H1 (cell line): Measurements from ENCODE around the gene ABCA2. TPM values are rescaled to one million over a fixed set of nuclear protein-coding genes. Genes with fewer than 3 reads are reported as not detected.

ENCODE experiments used
- CTCF ChIA-PET: fragments of 300-600 bp; sonication (Branson Sonifier 250); formaldehyde crosslinking; loops from one replicate; lab custom pipeline; 2021; ENCODE audit not compliant: partially characterized antibody; lab: Charles Lee
- POLR2A ChIA-PET: fragments of 300-600 bp; sonication (Branson Sonifier 250); formaldehyde crosslinking; loops from one replicate; lab custom pipeline; 2021; ENCODE audit warnings: inconsistent platforms; ENCODE audit not compliant: partially characterized antibody; lab: Charles Lee
- DNase-seq, 2 experiments: peaks; one replicate each; pipeline versions ENCODE4 v3.0.0 to v3.0.0-alpha.2; 2010 to 2022; ENCODE audit warnings: low spot score in 2 of 2, low read depth in 1 of 2, mixed read lengths in 1 of 2
- FAIRE-seq: peaks from 2 replicates; lab custom pipeline; 2011; peaks lifted over from hg19 to GRCh38; lab: Jason Lieb, UNC
- H2AFZ ChIP-seq: 2 replicates; pipeline ENCODE4 v1.8.1; 2012; ENCODE audit warnings: low read length, inconsistent platforms
- H2AK5ac ChIP-seq: 2 replicates; pipeline ENCODE4 v1.6.1; 2013; ENCODE audit warnings: low read depth, low read length
- H2BK120ac ChIP-seq: replicated peaks from 2 replicates; pipeline ENCODE3; 2013; ENCODE audit warnings: low read depth, low read length, inconsistent platforms
- H2BK12ac ChIP-seq: 2 replicates; pipeline ENCODE4 v1.6.1; 2013; ENCODE audit warnings: low read depth, low read length
- H2BK15ac ChIP-seq: 2 replicates; pipeline ENCODE4 v1.6.1; 2013; ENCODE audit warnings: low read length
- H2BK20ac ChIP-seq: 2 replicates; pipeline ENCODE4 v1.6.1; 2013; ENCODE audit warnings: low read length
- H2BK5ac ChIP-seq: 2 replicates; pipeline ENCODE4 v1.6.1; 2013; ENCODE audit warnings: low read depth, low read length
- H3K14ac ChIP-seq: 2 replicates; pipeline ENCODE4 v1.6.1; 2013; ENCODE audit warnings: inconsistent platforms; ENCODE audit not compliant: insufficient read length
- H3K18ac ChIP-seq: 2 replicates; pipeline ENCODE4 v1.6.1; 2013; ENCODE audit warnings: low read length; ENCODE audit errors: extremely low read depth
- H3K23ac ChIP-seq: 2 replicates; pipeline ENCODE4 v1.6.1; 2013; ENCODE audit warnings: inconsistent platforms; ENCODE audit not compliant: insufficient read length
- H3K23me2 ChIP-seq: 2 replicates; pipeline ENCODE4 v1.6.1; 2013; ENCODE audit warnings: low read depth, low read length
- H3K27ac ChIP-seq: 2 replicates; pipeline ENCODE4 v1.6.1; 2011; ENCODE audit warnings: low read depth, low read length, inconsistent platforms
- H3K27me3 ChIP-seq, 4 experiments: replicated peaks in 1 of 4; 1 replicate in 1 of 4; 2 replicates in 3 of 4; pipeline versions ENCODE4 v1.6.1 to v1.8.1; 2011 to 2013; ENCODE audit warnings: low read length in 3 of 4, mild to moderate bottlenecking in 3 of 4, inconsistent platforms in 2 of 4, mixed read lengths in 2 of 4, moderate library complexity in 1 of 4; ENCODE audit not compliant: control insufficient read depth in 3 of 4, insufficient read depth in 3 of 4; ENCODE audit errors: extremely low read depth in 1 of 4
- H3K36me3 ChIP-seq, 4 experiments: 2 replicates each; pipeline versions ENCODE4 v1.6.1 to v1.8.1; 2011 to 2013; ENCODE audit warnings: mild to moderate bottlenecking in 4 of 4, low read length in 3 of 4, moderate library complexity in 2 of 4, control low read depth in 1 of 4, inconsistent platforms in 1 of 4; ENCODE audit not compliant: insufficient read depth in 4 of 4, control insufficient read depth in 2 of 4
- H3K4ac ChIP-seq: replicated peaks from 2 replicates; pipeline ENCODE3; 2013; ENCODE audit warnings: low read length, low read depth, mixed read lengths, inconsistent platforms; ENCODE audit not compliant: insufficient read length
- H3K4me1 ChIP-seq, 4 experiments: replicated peaks in 1 of 4; 1 replicate in 1 of 4; 2 replicates in 3 of 4; pipeline versions ENCODE4 v1.6.1 to v1.8.1; 2011 to 2013; ENCODE audit warnings: low read length in 3 of 4, inconsistent platforms in 2 of 4, mixed read lengths in 1 of 4; ENCODE audit not compliant: insufficient read depth in 4 of 4, control insufficient read depth in 3 of 4
- H3K4me2 ChIP-seq, 2 experiments: 2 replicates each; pipeline versions ENCODE4 v1.6.1 to v1.8.1; 2011 to 2013; ENCODE audit warnings: low read depth in 2 of 2, low read length in 2 of 2, control low read depth in 1 of 2, inconsistent platforms in 1 of 2, mild to moderate bottlenecking in 1 of 2; ENCODE audit not compliant: insufficient read depth in 1 of 2
- H3K4me3 ChIP-seq, 4 experiments: fragments of 200-600, 300-600 bp in 1 of 4; sonication (generic), shearing (Covaris generic), sonication (Bioruptor Twin) in 1 of 4; 2 replicates each; pipeline versions ENCODE4 v1.5.1 to v1.8.1; 2011 to 2016; ENCODE audit warnings: low read length in 4 of 4, low read depth in 3 of 4, control low read depth in 2 of 4, inconsistent platforms in 2 of 4, mild to moderate bottlenecking in 2 of 4, mixed read lengths in 1 of 4, moderate library complexity in 1 of 4; ENCODE audit not compliant: insufficient read depth in 2 of 4; ENCODE audit errors: extremely low read depth in 1 of 4
- H3K56ac ChIP-seq: replicated peaks from 2 replicates; pipeline ENCODE3; 2013; ENCODE audit warnings: low read depth, mild to moderate bottlenecking, mixed read lengths, low read length, inconsistent platforms; ENCODE audit not compliant: insufficient read length
- H3K79me1 ChIP-seq: 2 replicates; pipeline ENCODE4 v1.6.1; 2013; ENCODE audit warnings: low read depth, low read length, control low read depth
- H3K79me2 ChIP-seq, 2 experiments: 2 replicates each; pipeline versions ENCODE4 v1.6.1 to v1.8.1; 2012 to 2013; ENCODE audit warnings: low read length in 2 of 2, mild to moderate bottlenecking in 2 of 2, inconsistent platforms in 1 of 2; ENCODE audit not compliant: insufficient read depth in 2 of 2, control insufficient read depth in 1 of 2
- H3K9ac ChIP-seq, 4 experiments: replicated peaks in 1 of 4; 1 replicate in 1 of 4; 2 replicates in 3 of 4; pipeline versions ENCODE4 v1.6.1 to v1.8.1; 2011 to 2013; ENCODE audit warnings: low read depth in 3 of 4, low read length in 3 of 4, control low read depth in 2 of 4, mild to moderate bottlenecking in 2 of 4, moderate library complexity in 2 of 4, inconsistent platforms in 1 of 4; ENCODE audit errors: extremely low read depth in 1 of 4
- H3K9me3 ChIP-seq, 2 experiments: 2 replicates each; pipeline versions ENCODE4 v1.6.1 to v1.8.1; 2012 to 2013; ENCODE audit warnings: mild to moderate bottlenecking in 2 of 2, moderate library complexity in 2 of 2, control low read depth in 1 of 2, inconsistent platforms in 1 of 2, low read depth in 1 of 2, low read length in 1 of 2, mixed read lengths in 1 of 2; ENCODE audit not compliant: insufficient read depth in 2 of 2
- H4K20me1 ChIP-seq, 2 experiments: replicated peaks in 1 of 2; 2 replicates each; pipeline versions ENCODE3 to v1.8.1; 2011 to 2013; ENCODE audit warnings: inconsistent platforms in 2 of 2, low read length in 2 of 2, mild to moderate bottlenecking in 1 of 2; ENCODE audit not compliant: insufficient read depth in 2 of 2, control insufficient read depth in 1 of 2
- H4K5ac ChIP-seq: 2 replicates; pipeline ENCODE4 v1.6.1; 2013; ENCODE audit warnings: low read length, low read depth, mixed read lengths, inconsistent platforms; ENCODE audit not compliant: insufficient read length
- H4K8ac ChIP-seq: 2 replicates; pipeline ENCODE4 v1.8.0; 2013; ENCODE audit warnings: mild to moderate bottlenecking, moderate library complexity, low read length, inconsistent platforms; ENCODE audit not compliant: insufficient read depth; ENCODE audit errors: extremely low read depth
- H4K91ac ChIP-seq: replicated peaks from 2 replicates; pipeline ENCODE3; 2013; ENCODE audit warnings: low read length, mixed read lengths, inconsistent platforms; ENCODE audit not compliant: insufficient read length
- BRCA1 ChIP-seq: IDR thresholded peaks from 2 replicates; pipeline ENCODE4 v1.6.1; 2012; ENCODE audit warnings: low read depth, low read length, improper control_type of control experiment
- FOSL1 ChIP-seq: IDR thresholded peaks from 2 replicates; pipeline ENCODE4 v1.6.1; 2011; ENCODE audit warnings: mild to moderate bottlenecking, low read depth, low read length, moderate library complexity; ENCODE audit not compliant: insufficient read depth
- MAX ChIP-seq: IDR thresholded peaks from 2 replicates; pipeline ENCODE4 v1.6.1; 2012; ENCODE audit warnings: inconsistent platforms
- WGBS, 2 experiments: shearing (Covaris generic) in 1 of 2; methylation state at CpG; one replicate each; pipeline versions ENCODE4 v1.1.6 to v1.1.7; 2013 to 2015; ENCODE audit warnings: low lambda C conversion rate in 2 of 2, mixed read lengths in 2 of 2, inconsistent platforms in 1 of 2, low coverage in 1 of 2, missing lambda C conversion rate in 1 of 2; ENCODE audit not compliant: insufficient replicate concordance in 2 of 2, insufficient coverage in 1 of 2, insufficient read length in 1 of 2; ENCODE audit errors: extremely low coverage in 1 of 2, missing lambda C conversion rate in 1 of 2; 5-methylcytosine and 5-hydroxymethylcytosine counted together
- polyA plus RNA-seq, 7 experiments: library from polyadenylated mRNA; depleted of rRNA in 3 of 7; stranded (reverse) in 5 of 7; unstranded in 2 of 7; fragments of >200 nt in 5 of 7; fragments of 200-250 nt in 2 of 7; gene quantifications; 1 replicate in 5 of 7; 2 replicates in 1 of 7; 4 replicates in 1 of 7; pipeline versions ENCODE4 v1.2.1 to v1.2.3, GENCODE V29; 2011 to 2013; ENCODE audit warnings: missing spikeins in 2 of 7, mixed read lengths in 2 of 7
- total RNA-seq: library from RNA; stranded (reverse); fragmentation: NEBNext Ultra II Directional; extraction: Animal tissue kit (Norgen Biotek cat#: 25700); gene quantifications from 2 replicates; pipeline ENCODE4 v1.2.1, GENCODE V29; 2021

Gene ABCA2
- total and polyA plus RNA-seq, 2 of the 8 experiments (the other 6 are each of a cell fraction or from before 2014, with no cell fraction given) = 12.5 to 14.3 TPM

- POLR2A ChIA-PET = no interaction called here
Observed at GRCh38 chr9:136969150-136969549, 58.9 kb downstream of the ABCA2 start.

More at GRCh38 chr9:136969150-136969549, 58.9 kb downstream of the ABCA2 start:
- H4K8ac ChIP-seq = no peak overlapping the region
- H3K4me1 ChIP-seq = peaks cover 0 to 7% (median 4%) of the 10 kb centered on the region in 4 experiments; a peak in 4 of 7 replicates
- H3K4me3 ChIP-seq = no peak overlapping the region
- TF ChIP-seq FOSL1 = no peak
- TF ChIP-seq MAX = no peak
- no peak for TF ChIP-seq BRCA1
- CTCF ChIA-PET = interaction anchor here (1.0 to 9.4 kb wide), 7 partner anchors 7 to 318 kb away, joined by 3 to 38 read pairs (median 4); partner anchors contain the start of genes C8G and CLIC3
- H4K20me1 ChIP-seq = no peaks in the 10 kb centered on the region
- no peak overlapping the region for H3K14ac ChIP-seq
- FAIRE-seq (no peak), DNase-seq (no peak)
- H3K27ac ChIP-seq = no peak overlapping the region
- WGBS, 2 experiments = 87% methylated on average over 7 of the region's 17 CpGs; no CpG with 5 or more reads in 1 of the 2 experiments
- H3K79me2 ChIP-seq = no peaks in the 10 kb centered on the region
- no peak overlapping the region for H2BK120ac ChIP-seq
- H2AFZ ChIP-seq = no peak overlapping the region
- H3K9ac ChIP-seq = no peak overlapping the region
- H3K23ac ChIP-seq = no peak overlapping the region
- H2BK5ac ChIP-seq = no peak overlapping the region
- no peaks in the 10 kb centered on the region for H3K79me1 ChIP-seq
- H2AK5ac ChIP-seq = no peak overlapping the region
- H3K23me2 ChIP-seq = no peaks in the 10 kb centered on the region
- no peak overlapping the region for H3K56ac ChIP-seq
- H3K18ac ChIP-seq = no peak overlapping the region
- H3K27me3 ChIP-seq = no peaks in the 10 kb centered on the region
- no peak overlapping the region for H2BK15ac ChIP-seq
- no peaks in the 10 kb centered on the region for H3K36me3 ChIP-seq
- no peak overlapping the region for H3K4ac ChIP-seq
- 0 out of 2 replicates have a peak overlapping the region, but pooled peaks have one; percentile 27 for H2BK12ac ChIP-seq
- H3K4me2 ChIP-seq = no peak overlapping the region
- no peaks in the 10 kb centered on the region for H3K9me3 ChIP-seq
- H4K91ac ChIP-seq = peak overlapping the region; percentile 15
- no peak overlapping the region for H4K5ac ChIP-seq
- H2BK20ac ChIP-seq = no peak overlapping the region
